Islet of Langerhans (tissue), 1 donor: ENCODE measurements around the gene HIPK2.

Experiments used
- FAIRE-seq: peaks from one replicate; lab custom pipeline; 2011; peaks lifted over from hg19 to GRCh38; lab: Jason Lieb, UNC

Gene HIPK2

DNA sequence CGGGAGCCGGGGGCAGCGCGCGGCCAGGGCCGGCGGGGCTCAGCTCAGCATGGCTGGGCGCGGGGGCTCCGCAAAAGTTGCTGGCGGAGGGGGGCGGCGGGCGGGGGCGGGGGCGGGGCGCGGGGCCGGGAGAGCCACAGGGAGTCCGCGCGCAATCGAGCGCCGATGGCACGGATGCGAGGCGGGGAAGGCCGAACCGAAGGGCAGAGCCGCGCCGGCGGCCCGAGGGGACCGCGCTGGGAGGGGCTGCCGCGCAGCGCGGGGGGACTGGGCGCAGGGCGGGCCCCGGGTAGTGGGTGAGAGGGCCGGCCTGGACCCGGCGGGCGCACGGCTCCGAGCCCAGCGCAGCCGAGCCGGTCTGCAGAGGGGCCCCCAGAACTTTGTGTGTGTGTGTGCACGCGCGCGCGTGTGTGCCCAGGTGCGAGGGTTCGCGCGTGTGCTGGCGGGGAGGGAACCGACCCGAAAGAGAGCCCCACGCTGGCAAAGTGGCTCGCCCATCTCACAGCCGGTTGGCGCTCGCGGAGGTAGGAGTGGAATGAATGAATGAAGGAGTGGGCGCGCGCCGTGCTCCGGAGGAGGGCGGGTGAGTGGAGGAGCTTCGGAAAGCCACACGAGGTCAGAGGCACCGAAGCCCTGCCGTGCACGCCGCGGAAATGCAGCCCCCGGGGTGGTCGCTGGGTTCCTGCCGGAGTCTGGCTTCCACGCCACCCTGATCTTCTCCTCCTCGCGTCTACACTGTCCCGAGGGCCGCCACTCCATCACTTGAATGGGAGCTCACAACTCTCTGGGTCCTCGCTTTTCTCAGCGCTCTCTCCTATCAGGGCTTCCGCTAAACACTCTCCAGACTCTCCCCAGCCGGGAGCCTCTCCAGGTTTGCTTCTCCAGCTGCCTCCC, at the start of gene HIPK2:
Gene HIPK2 (minus strand): TSS at position 51 of the 894 bp plus-strand sequence. CDS start 375 bp downstream, outside the sequence.
- no peak for FAIRE-seq

DNA sequence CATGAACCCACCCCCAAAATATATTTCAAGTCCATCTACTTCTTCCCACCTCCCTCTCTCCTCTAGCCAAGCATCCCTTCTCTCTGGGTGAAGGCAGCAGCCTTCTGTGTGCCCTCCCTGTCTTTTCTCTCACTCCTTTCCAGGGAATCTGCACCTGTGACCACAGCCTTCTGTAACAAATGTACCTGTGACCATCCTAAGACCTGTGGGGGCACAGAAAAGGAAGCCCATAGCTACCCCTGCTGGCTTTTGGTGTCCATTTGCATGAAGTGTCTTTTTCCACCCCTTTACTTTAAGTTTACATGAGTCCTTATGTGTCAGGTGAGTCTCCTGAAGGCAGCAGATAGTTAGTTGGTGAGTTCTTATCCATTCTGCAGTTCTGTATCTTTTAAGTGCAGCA, 49.2 kb upstream of the HIPK2 start:
- no peak for FAIRE-seq

DNA sequence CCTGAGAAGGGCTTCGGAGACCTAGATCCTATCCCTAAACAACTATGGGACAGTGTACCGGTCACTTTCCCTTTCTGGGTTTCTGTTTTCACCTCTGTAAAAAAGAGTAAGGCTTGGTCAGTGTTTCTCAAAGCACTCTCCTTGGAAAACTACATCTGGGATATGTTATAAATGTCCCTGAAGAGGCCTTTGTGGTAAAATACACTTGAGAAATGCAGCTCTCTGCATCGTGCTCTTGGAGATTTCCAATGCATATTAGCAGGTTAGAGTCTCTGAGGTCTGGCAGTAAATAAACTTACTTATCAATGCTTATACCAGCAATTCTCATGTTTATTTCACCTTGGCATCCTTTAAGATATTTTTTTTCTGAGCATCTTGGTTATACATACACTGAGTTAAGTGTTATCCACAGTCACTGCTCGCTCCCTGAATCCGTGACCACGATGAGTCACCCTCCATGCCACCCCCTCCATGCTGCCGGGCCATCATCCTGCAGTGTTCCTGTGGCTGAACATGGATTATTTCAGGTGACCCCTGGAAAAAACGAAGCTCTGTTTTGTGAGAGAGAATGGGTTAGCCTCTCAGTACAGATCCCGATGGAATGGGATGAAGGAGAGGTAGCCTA, 48.0 kb upstream of the HIPK2 start:
- FAIRE-seq, result no peak

DNA sequence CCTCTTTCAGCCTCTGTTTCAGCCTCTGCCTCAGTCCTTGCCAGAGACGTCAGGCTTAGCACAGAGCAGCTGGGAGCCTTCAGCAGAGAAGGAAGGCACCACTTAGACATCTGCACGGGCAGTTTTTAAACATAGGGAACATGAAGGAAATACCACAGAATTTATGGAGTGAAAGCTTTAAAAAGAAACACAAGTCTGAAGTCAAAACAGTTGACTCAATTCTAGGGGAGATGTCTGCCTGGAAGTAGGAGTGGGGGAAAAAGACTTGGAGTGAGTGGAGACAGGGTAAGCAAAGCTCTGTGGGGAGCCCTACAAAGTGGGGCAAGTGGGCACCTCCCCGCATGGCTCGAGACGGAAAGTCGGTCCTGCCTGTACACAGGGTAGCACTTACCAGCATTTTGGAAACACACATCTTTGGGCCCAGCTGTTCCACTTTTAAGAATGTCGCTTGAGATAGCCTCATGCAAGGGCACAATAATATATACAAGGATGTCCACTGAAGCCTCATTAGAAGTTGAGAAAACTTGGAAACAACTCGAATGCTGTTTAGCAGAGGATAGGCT, 46.2 kb upstream of the HIPK2 start:
- no peak for FAIRE-seq

DNA sequence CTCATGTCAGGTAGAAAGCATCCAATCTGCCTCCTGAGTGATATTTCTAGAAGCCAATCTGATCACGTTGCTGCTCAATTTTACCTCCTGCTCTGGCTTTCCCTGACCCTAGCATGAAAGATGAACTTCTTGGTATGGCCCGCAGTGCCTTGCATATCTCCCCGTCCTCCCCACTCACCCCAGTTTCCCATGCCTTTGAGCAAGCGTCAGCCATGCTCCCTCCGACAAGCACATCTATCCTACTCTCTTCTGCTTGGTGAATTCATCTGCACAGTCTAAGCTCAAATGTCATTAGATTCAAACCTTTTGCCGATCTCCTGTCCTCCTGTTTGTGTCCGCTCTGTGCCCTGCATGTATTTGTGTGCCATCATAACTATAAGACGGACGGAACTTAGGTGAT, 45.1 kb upstream of the HIPK2 start:
- FAIRE-seq, result no peak

DNA sequence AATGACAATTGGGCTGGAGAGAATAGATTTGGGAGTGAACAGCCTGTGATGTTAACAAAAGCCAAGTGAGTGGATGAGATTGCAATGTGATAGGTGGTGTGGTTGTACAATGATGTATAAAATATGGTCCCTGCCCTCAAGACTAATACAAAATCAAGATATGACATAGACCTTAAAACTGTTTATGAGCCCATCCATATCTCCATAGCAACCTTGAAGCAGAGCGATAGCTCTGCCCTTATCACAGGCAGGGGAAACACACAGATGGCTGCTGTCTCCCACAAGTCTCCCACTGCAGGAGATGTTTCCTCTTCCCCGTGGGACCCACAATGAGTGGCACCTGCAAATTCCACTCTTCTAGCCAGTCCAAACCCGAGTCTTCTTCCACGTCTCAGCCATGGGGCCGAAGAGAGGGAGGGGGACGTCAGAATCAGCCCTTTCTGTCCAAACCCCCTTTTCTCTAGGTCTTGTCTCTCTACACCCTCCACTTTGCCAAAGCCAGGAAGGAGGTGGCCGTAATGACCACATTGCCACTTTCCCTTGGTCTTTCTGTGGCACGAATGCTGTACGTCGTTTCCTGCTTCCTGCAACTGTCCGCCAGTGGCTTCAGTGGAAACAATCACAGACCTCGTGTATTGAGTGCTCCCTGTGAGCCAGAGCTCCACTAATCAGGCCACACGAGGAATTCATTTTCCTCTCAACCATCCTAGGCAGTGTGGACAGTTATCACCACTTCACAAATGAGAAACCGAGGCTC, 43.7 kb upstream of the HIPK2 start:
- FAIRE-seq, result no peak

DNA sequence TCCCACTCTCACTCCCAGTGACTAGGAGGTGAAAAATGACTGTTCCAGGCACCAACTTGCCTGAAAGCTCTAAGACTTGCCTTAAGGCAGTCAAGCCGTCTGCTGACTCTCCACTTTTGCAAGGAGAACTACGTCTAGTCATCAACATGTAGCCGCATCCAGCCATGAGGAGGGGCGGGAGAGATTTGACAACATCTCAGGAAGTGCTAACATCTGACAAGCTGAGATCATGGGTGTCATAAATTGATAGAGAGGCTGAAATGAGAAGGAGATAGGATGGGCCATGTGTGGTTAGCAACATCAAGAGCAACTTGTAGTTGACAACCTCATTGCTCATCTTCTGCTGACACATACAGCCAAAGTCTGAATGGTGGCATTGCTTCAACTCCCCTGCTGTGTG, 42.3 kb upstream of the HIPK2 start:
- FAIRE-seq, result no peak

DNA sequence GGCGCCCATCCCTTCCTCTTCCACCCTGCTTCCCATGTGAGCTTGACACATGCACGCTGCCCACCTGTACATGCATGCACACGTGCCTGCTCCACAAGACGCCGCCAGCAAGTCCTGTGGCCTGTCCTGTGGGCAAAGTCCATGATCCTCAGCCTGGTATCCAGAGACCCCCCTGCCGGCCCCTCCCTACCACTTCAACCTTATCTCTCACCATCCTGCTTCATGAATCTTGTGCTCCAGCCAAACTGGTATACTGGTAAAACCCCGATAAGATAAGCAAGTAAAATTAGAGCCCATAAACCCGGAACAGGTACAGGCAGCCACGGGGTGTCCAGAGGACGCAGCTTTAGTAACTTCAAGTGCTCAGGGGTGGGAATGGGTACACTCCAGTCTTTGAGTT, 39.5 kb upstream of the HIPK2 start:
- no peak for FAIRE-seq

DNA sequence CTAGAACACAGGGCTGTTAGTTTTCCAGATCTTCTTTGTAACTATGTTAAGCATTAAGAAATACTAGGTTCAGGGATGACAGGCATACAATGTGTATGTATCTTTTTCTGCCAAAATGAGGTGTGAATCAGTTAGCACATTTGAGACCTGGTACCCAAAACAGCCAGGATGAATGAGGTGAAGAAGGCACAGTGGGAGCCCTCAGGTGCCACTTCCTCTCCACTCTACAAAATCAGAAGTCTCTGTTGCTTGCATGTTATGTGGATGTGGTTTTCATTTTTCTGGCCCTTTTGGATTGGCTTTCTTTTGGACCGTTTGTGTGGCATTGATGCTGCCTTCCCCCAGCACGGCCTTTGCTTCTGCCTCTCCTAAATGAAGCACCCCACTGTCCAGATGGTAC, 35.9 kb upstream of the HIPK2 start:
- no peak for FAIRE-seq

DNA sequence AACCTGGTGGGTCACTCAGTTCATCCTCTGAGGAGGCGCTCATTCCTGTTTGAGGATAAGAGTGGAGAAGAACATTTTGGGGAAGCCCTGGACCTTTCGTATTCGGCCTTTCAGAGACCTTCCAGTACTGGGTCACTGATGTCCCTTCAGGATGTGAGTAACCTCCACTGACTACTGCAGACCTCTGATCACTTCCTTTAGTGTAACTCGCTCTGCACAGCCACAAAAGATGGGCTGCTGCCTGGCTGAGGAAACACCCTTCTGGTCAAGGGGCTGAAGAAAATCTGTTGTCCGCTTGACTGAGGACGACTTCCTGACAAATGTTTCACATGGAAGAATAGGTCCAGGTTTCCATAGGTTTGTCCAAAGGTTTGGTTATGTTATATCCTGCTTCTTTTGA, 35.4 kb upstream of the HIPK2 start:
- no peak for FAIRE-seq

DNA sequence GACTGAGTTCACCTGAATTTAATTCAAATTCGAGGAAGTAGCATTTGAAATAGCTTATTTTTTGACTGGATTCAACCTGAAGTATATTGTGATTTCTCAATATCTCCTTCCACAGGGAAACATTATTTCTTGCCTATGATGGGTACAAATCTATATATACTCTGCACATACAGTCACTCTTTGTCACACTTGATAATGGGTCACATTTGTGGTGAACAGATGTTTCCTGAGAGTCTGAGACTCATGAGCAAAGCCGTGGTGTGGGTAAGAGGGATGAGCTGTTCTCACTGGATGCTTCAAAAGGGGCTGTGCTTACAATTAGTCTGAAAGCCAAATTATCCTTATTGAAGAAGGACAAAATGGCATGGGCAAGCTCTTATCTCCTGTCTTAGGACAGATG, 33.3 kb upstream of the HIPK2 start:
- FAIRE-seq, result no peak

DNA sequence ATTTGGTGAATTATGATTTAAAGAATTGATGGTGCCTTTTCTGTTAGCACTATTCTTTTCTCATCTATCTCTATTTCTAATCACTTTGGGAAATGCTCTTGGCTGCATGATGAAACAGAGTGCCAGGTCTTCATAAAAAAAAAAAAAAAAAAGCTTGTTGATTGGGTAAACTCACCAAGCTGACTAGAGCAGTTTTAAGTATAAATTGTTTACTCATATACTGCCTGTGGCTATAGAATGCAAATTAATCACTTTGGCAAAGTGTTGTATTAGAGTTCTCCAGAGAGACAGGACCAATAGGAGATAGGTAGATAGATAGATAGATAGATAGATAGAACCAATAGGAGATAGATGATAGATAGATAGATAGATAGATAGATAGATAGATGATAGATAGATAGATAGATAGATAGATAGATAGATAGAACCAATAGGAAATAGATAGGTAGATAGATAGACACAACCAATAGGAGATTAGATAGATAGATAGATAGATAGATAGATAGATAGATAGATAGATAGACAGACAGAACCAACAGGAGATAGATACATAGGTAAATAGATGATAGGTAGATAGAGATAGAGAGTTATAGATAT, 31.1 kb upstream of the HIPK2 start:
- no peak for FAIRE-seq

DNA sequence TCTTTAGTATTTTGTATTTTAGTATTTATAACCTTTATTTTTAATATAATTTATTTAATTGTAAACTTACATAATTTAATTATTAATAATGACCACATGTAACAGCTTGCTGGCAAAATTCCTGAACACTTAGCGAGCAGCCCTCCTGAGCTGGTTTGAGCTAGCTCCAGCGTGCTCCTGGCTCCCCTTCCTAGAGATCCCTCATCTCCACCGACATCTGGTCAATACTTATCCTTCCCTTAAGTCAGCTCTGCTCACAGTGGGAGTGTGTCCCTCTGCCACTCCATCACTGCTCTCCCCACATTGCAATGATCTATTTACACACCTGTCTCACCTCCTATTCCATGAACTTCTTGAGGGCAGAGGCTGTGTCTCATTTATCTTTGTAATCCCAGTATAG, 30.6 kb upstream of the HIPK2 start:
- no peak for FAIRE-seq

DNA sequence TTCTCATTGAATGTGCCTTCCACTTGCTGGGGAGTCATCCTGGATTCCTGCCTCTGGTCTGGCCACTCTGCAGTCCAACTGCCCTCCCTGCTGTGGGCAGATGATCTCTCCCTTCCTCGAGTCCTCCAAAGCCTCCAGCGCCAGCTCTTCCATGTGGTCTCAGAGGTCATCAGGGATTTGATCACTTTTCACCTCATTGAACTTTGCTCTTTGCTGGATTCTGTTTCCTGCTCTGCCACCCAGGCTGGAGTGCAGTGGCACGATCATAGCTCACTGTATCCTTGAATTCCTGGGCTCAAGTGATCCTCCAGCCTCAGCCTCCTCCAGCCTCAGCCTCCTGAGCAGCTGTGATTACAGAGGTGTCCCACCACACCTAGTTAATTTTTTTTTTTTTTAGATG, 29.2 kb upstream of the HIPK2 start:
- no peak for FAIRE-seq

DNA sequence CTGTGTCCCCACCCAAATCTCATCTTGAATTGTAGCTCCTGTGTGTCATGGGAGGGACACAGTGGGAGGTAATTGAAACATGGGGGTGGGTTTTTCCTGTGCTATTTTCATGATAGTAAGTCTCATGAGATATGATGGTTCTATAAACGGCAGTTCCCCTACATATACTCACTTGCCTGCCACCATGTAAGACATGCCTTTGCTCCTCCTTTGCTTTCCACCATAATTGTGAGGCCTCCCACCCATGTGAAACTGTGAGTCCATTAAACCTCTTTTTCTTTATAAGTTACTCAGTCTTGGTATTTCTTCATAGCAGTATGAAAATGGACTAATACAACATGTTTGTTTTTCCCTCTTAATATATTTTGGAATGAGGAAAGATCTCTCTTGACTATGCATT, 26.8 kb upstream of the HIPK2 start:
- FAIRE-seq, result no peak

DNA sequence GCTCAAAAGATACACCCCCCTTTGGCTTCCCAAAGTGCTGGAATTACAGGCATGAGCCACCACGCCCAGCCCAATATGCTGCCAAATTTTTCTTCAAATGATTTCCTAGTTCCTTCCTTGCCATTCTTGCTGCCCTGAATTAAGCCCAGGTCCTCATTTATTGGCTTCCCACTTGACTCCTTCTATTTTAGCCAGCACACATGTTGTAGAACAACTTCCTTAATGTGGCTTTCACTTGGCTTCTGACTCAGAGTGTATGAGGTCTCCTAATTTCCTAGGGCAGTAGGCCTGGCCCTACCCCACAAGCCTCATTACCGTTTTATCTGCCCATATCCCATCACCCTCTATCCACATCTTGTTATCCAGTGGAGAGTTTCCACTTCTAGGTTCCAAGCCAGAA, 21.8 kb upstream of the HIPK2 start:
- no peak for FAIRE-seq

DNA sequence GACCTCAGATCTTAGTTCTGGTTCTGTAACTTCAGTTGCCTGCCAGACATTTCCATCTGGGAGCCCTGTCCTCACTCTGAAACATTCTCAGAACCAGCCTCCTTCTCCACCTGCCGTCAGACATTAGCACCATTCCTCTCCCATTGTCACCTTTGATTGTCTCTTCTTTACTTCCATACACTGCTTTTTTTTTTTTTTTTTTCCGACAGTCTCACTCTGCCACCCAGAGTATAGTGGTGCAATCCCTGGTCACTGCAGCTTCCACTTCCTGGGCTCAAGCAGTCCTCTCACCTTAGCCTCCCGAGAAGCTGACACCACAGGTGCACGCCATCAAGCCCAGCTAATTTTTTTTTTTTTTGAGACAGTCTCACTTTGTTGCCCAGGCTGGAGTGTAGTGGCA, 21.1 kb upstream of the HIPK2 start:
- no peak for FAIRE-seq

DNA sequence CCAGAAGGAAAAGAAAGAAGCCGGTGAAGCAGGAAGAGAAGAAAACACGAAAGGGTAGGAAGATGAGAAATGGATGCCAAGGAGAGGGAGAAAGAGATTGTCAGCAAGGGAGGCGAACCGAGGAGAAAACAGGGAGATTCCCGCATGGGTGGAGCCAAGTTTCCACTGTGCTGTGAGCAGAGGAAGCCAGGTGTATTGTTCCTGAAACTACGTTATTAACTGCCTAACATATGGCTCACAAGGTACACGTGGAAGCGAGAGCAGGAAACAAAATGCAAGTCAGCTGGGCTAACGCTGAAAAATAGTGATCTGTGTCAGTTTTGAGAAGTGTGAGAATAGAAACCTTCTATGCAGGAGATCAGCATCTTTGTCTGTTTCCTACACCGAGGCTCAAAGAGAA, 20.4 kb upstream of the HIPK2 start:
- no peak for FAIRE-seq

DNA sequence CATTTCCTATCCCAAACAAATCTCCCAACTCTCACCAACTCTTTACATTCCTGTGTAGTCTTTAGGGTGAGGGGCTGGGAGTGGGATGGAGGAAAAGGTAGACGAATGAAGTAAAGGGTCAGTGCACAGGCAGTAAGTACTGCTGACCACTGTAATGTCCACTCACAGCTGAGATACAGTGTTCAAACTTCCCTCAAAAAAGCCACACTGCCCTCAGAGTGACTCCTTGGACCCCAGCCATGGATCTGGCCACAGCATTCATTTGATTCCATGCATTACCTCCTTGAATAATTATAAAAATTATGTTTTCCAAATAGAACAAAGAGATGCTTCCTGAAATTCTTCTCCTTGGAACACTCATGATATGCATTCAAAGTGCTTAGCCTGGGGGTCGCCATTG, 19.8 kb upstream of the HIPK2 start:
- FAIRE-seq, result no peak

DNA sequence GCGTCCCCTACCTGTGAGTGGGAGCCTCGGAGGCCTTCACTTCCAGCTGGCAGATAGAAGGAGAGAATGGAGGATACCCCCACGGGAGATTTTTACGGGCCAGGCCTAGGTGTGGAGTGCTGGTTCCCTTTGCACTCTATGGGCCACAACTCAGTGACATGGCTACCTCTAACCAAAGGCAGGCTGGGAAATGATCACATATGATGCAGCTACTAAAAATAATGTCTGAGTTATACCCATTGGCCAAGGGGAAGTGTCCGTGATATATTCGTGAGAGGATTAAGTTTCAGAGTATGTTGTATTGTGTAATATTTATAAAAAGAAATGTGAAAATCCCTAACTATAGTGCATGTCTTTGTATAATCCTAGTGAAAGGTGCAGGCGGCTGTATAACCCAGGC, 13.5 kb upstream of the HIPK2 start:
- no peak for FAIRE-seq

DNA sequence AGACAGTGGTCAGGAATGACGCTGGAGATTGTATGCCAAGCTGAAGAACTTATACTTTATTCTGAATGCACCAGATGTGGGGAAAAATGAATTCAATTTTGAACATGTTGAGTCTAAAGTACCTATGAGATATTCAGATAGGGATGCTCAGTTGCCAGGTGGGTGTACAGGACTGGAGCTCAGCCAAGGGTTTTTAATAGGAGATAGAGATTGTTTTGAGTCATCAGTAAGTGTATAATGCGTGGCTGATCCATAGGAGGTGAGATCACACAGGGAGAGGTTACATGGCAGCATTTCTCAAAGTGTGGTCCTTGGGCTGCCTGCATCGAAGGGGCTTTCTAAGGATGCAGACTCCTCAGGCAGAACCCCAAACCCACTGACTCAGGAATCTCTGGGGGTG, 6.8 kb upstream of the HIPK2 start:
- FAIRE-seq, result no peak

DNA sequence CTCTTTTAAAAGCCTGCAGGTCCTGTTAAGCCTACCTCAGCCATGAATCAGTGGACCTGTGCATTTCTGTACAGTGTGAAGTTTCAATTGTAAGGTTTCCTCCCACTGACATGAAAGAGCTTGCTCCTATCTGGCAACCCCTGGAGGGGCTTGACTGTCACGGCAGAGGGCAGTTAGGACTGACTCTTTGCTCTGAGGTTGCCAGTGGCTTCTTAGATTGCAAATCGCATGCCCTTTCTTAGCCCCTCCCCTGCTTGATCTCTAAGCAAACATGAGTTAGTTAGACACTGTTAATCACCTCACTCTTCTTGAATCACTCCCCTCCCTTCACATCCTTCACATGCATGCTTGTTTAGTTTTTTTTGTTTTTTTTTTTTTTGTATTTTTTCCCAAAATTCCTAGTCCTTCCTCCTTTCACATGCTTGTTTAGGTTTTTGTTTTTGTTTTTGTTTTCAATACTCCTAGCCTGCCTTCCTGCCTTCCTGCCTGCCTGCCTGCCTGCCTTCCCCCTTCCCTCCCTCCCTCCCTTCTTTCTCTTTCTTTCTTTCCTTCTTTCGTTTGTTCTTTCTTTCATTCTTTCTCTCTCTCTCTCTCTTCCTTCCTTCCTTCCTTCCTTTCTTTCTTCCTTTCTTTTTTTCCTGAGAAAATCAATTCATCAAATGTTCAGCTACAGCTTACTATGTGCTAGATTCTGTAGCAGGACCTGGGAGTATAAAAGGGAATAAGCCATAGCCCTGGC, 6.0 kb upstream of the HIPK2 start:
- FAIRE-seq, result no peak
